H9 (cell line): ENCODE results near the gene ANKIB1. TPM values are rescaled to one million over a fixed set of nuclear protein-coding genes. Genes with fewer than 3 reads are reported as not detected.

Experiments
- DNase-seq: peaks from one replicate; pipeline ENCODE4 v3.0.0-alpha.2; 2017
- H2AFZ ChIP-seq: one replicate; pipeline ENCODE4 v1.6.1; 2013; ENCODE audit warnings: mild to moderate bottlenecking, low read length, control low read depth, moderate library complexity
- H2AK5ac ChIP-seq: 2 replicates; pipeline ENCODE4 v1.6.1; 2013; ENCODE audit warnings: low read length, control low read depth, mixed read lengths; ENCODE audit not compliant: insufficient read length
- H2BK120ac ChIP-seq: one replicate; pipeline ENCODE4 v1.6.1; 2013; ENCODE audit warnings: low read depth, mild to moderate bottlenecking, low read length, control low read depth, inconsistent platforms; ENCODE audit not compliant: poor library complexity, severe bottlenecking
- H2BK12ac ChIP-seq: 2 replicates; pipeline ENCODE4 v1.6.1; 2013; ENCODE audit warnings: low read length, control low read depth, mixed read lengths, low read depth; ENCODE audit not compliant: insufficient read length
- H2BK15ac ChIP-seq: 2 replicates; pipeline ENCODE4 v1.6.1; 2013; ENCODE audit warnings: low read depth, low read length, control low read depth
- H2BK20ac ChIP-seq: one replicate; pipeline ENCODE4 v1.6.1; 2013; ENCODE audit warnings: low read depth, mild to moderate bottlenecking, low read length, control low read depth, inconsistent platforms; ENCODE audit not compliant: poor library complexity, severe bottlenecking
- H2BK5ac ChIP-seq: 2 replicates; pipeline ENCODE4 v1.6.1; 2013; ENCODE audit warnings: low read length, control low read depth, mixed read lengths; ENCODE audit not compliant: insufficient read length
- H3K14ac ChIP-seq: 2 replicates; pipeline ENCODE4 v1.6.1; 2013; ENCODE audit warnings: low read length, control low read depth; ENCODE audit not compliant: insufficient read depth
- H3K18ac ChIP-seq: 2 replicates; pipeline ENCODE4 v1.6.1; 2013; ENCODE audit warnings: low read depth, mild to moderate bottlenecking, mixed read lengths, low read length, control low read depth; ENCODE audit not compliant: insufficient read length
- H3K23ac ChIP-seq: 2 replicates; pipeline ENCODE4 v1.6.1; 2013; ENCODE audit warnings: low read length, control low read depth, mixed read lengths, low read depth; ENCODE audit not compliant: insufficient read length
- H3K23me2 ChIP-seq: 2 replicates; pipeline ENCODE4 v1.6.1; 2013; ENCODE audit warnings: low read depth, mild to moderate bottlenecking, mixed read lengths, low read length, control low read depth; ENCODE audit not compliant: insufficient read length, poor library complexity, severe bottlenecking
- H3K27ac ChIP-seq: 2 replicates; pipeline ENCODE4 v1.5.1; 2013; ENCODE audit warnings: low read length, control low read depth, mixed read lengths, low read depth; ENCODE audit not compliant: insufficient read length
- H3K27me3 ChIP-seq: 2 replicates; pipeline ENCODE4 v1.6.1; 2013; ENCODE audit warnings: low read length, control low read depth, inconsistent platforms; ENCODE audit not compliant: insufficient read depth
- H3K4ac ChIP-seq: 2 replicates; pipeline ENCODE4 v1.6.1; 2013; ENCODE audit warnings: low read depth, mild to moderate bottlenecking, control low read depth, inconsistent platforms, low read length, moderate library complexity
- H3K4me1 ChIP-seq: 2 replicates; pipeline ENCODE4 v1.6.1; 2013; ENCODE audit warnings: low read length, control low read depth, inconsistent platforms; ENCODE audit not compliant: insufficient read depth
- H3K4me2 ChIP-seq: 2 replicates; pipeline ENCODE4 v1.6.1; 2013; ENCODE audit warnings: low read length, control low read depth, mixed read lengths; ENCODE audit not compliant: insufficient read length, insufficient read depth
- H3K56ac ChIP-seq: 2 replicates; pipeline ENCODE4 v1.6.1; 2013; ENCODE audit warnings: low read depth, mild to moderate bottlenecking, mixed read lengths, low read length, control low read depth; ENCODE audit not compliant: insufficient read length
- H3K79me1 ChIP-seq: 2 replicates; pipeline ENCODE4 v1.6.1; 2013; ENCODE audit warnings: low read depth, mild to moderate bottlenecking, moderate library complexity, low read length, control low read depth, inconsistent platforms; ENCODE audit not compliant: insufficient read depth, poor library complexity, severe bottlenecking
- H3K79me2 ChIP-seq: 2 replicates; pipeline ENCODE4 v1.6.1; 2013; ENCODE audit warnings: low read length, control low read depth, inconsistent platforms; ENCODE audit not compliant: insufficient read depth
- H3K9ac ChIP-seq: 2 replicates; pipeline ENCODE4 v1.6.1; 2013; ENCODE audit warnings: low read length, control low read depth, mixed read lengths; ENCODE audit not compliant: insufficient read length; ENCODE audit errors: extremely low read depth
- H3K9me3 ChIP-seq: one replicate; pipeline ENCODE4 v1.6.1; 2013; ENCODE audit warnings: low read depth, low read length, inconsistent platforms; ENCODE audit not compliant: control insufficient read depth
- H3T11ph ChIP-seq: one replicate; pipeline ENCODE4 v1.6.1; 2013; ENCODE audit warnings: mild to moderate bottlenecking, low read length, control low read depth, inconsistent platforms
- H4K20me1 ChIP-seq: one replicate; pipeline ENCODE4 v1.6.1; 2013; ENCODE audit not compliant: control insufficient read depth, insufficient read length, insufficient read depth
- H4K5ac ChIP-seq: 2 replicates; pipeline ENCODE4 v1.6.1; 2013; ENCODE audit warnings: low read depth, mild to moderate bottlenecking, mixed read lengths, low read length, control low read depth; ENCODE audit not compliant: insufficient read length
- H4K8ac ChIP-seq: replicated peaks from 2 replicates; pipeline ENCODE4 v1.6.1; 2013; ENCODE audit warnings: low read length, control low read depth, mixed read lengths, low read depth; ENCODE audit not compliant: insufficient read length
- H4K91ac ChIP-seq: 2 replicates; pipeline ENCODE4 v1.6.1; 2013; ENCODE audit warnings: low read depth, mild to moderate bottlenecking, moderate library complexity, mixed read lengths, low read length, control low read depth; ENCODE audit not compliant: insufficient read length
- H3K27ac Mint-ChIP-seq, 3 experiments: 2 replicates in 2 of 3; 3 replicates in 1 of 3; pipeline ENCODE4 v1.8.0; 2020 to 2021; ENCODE audit warnings: mixed read lengths in 3 of 3, mild to moderate bottlenecking in 1 of 3, moderate library complexity in 1 of 3
- H3K27me3 Mint-ChIP-seq: 2 replicates; pipeline ENCODE4 v1.8.0; 2021; ENCODE audit warnings: low read depth, mild to moderate bottlenecking, moderate library complexity, mixed read lengths
- H3K36me3 Mint-ChIP-seq, 3 experiments: 2 replicates in 2 of 3; 3 replicates in 1 of 3; pipeline ENCODE4 v1.8.0; 2020 to 2021; ENCODE audit warnings: low read depth in 3 of 3, mixed read lengths in 3 of 3; ENCODE audit not compliant: insufficient read depth in 1 of 3
- H3K4me1 Mint-ChIP-seq, 2 experiments: 2 replicates each; pipeline ENCODE4 v1.8.0; 2020; ENCODE audit warnings: mixed read lengths in 2 of 2
- H3K4me3 Mint-ChIP-seq, 2 experiments: 2 replicates in 1 of 2; 3 replicates in 1 of 2; pipeline ENCODE4 v1.8.0; 2020 to 2021; ENCODE audit warnings: mild to moderate bottlenecking in 2 of 2, mixed read lengths in 2 of 2, moderate library complexity in 1 of 2
- H3K9me3 Mint-ChIP-seq, 2 experiments: 2 replicates in 1 of 2; 3 replicates in 1 of 2; pipeline ENCODE4 v1.8.0; 2020; ENCODE audit warnings: mild to moderate bottlenecking in 2 of 2, mixed read lengths in 2 of 2, moderate library complexity in 1 of 2
- WGBS: extraction: QIAGEN DNeasy Blood & Tissue Kit; methylation state at CpG from one replicate; pipeline ENCODE4 v1.1.7; 2013; ENCODE audit warnings: missing lambda C conversion rate, low lambda C conversion rate, mixed read lengths; ENCODE audit not compliant: insufficient read length; ENCODE audit errors: extremely low coverage; 5-methylcytosine and 5-hydroxymethylcytosine counted together
- total RNA-seq: library from RNA; stranded (reverse); gene quantifications from 2 replicates; pipeline ENCODE4 v1.2.1, GENCODE V29; 2021
- TF ChIP-seq, protein P1 (sequence below): fragments of 200-600 bp; sonication (generic); conservative IDR thresholded peaks from 3 replicates; pipeline ENCODE4 v1.8.0; 2021; ENCODE audit warnings: antibody characterized with exemption, mild to moderate bottlenecking

Gene ANKIB1
- total RNA-seq, 1 experiment from 2014 or later: 42.0 TPM

DNA sequence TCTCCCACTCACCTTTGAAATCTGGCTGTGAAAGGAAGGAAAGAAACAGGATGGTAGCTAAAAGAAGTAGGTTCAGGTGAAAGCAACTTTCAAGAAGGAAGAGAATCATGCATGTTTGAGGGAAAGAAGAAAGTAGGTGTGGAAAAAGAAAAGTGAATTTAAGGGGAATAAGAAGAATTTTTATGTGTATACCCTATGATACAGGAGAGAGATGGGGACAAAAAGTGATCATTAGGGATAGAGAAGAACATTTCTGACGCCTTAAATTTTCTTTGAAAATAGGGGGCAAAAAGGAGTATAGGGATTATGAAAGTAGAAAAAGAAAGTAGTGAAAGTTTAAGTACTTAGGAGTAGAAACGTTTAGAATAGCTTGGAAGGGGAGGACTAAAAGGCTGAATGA lies 15.2 kb upstream of the ANKIB1 start:
- H2BK20ac ChIP-seq: no peak overlapping the region
- no peak overlapping the region for H2AK5ac ChIP-seq
- H3K9ac ChIP-seq: no peak overlapping the region
- H3K27me3 ChIP-seq: no peaks in the 10 kb centered on the region
- H3K4me1 ChIP-seq: no peaks in the 10 kb centered on the region
- H3K14ac ChIP-seq: no peak overlapping the region
- no peak overlapping the region for H3K4ac ChIP-seq
- H4K20me1 ChIP-seq: no peaks in the 10 kb centered on the region
- H4K8ac ChIP-seq: no peak overlapping the region
- no peak overlapping the region for H3K18ac ChIP-seq
- no peak overlapping the region for H2BK15ac ChIP-seq
- no peak overlapping the region for H2AFZ ChIP-seq
- no peak overlapping the region for H3K56ac ChIP-seq
- H2BK120ac ChIP-seq: no peak overlapping the region
- H3K4me1 Mint-ChIP-seq: no peaks in the 10 kb centered on the region
- no peaks in the 10 kb centered on the region for H3K9me3 ChIP-seq
- H3K27ac ChIP-seq: no peak overlapping the region
- TF ChIP-seq, protein P1, sequence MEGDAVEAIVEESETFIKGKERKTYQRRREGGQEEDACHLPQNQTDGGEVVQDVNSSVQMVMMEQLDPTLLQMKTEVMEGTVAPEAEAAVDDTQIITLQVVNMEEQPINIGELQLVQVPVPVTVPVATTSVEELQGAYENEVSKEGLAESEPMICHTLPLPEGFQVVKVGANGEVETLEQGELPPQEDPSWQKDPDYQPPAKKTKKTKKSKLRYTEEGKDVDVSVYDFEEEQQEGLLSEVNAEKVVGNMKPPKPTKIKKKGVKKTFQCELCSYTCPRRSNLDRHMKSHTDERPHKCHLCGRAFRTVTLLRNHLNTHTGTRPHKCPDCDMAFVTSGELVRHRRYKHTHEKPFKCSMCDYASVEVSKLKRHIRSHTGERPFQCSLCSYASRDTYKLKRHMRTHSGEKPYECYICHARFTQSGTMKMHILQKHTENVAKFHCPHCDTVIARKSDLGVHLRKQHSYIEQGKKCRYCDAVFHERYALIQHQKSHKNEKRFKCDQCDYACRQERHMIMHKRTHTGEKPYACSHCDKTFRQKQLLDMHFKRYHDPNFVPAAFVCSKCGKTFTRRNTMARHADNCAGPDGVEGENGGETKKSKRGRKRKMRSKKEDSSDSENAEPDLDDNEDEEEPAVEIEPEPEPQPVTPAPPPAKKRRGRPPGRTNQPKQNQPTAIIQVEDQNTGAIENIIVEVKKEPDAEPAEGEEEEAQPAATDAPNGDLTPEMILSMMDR: no peak
- H3K27ac Mint-ChIP-seq: no peak overlapping the region
- no peak overlapping the region for H2BK12ac ChIP-seq
- peaks cover 0 to 3% of the 10 kb centered on the region in 2 experiments; a peak in 1 of 5 replicates for H3K9me3 Mint-ChIP-seq
- H3K27me3 Mint-ChIP-seq: no peaks in the 10 kb centered on the region
- no peak overlapping the region for H3K4me3 Mint-ChIP-seq
- H3K23me2 ChIP-seq: no peaks in the 10 kb centered on the region
- H3K23ac ChIP-seq: no peak overlapping the region
- DNase-seq: no peak
- no peaks in the 10 kb centered on the region for H3K79me2 ChIP-seq
- no peaks in the 10 kb centered on the region for H3K79me1 ChIP-seq
- no peak overlapping the region for H4K5ac ChIP-seq
- H4K91ac ChIP-seq: no peak overlapping the region
- no peak overlapping the region for H2BK5ac ChIP-seq
- H3K4me2 ChIP-seq: no peak overlapping the region
- H3T11ph ChIP-seq: no peak overlapping the region
- peaks cover 41 to 73% (median 71%) of the 10 kb centered on the region in 3 experiments; a peak in 6 of 7 replicates for H3K36me3 Mint-ChIP-seq
- 100% methylated on average over 2 of the region's 2 CpGs for WGBS
